HEK293T (cell line): ENCODE data around the gene CACNA1G.

ENCODE experiments used
- BHLHE40 ChIP-seq: fragments of 450-650 bp; IDR thresholded peaks from 2 replicates; pipeline ENCODE4 v1.6.1; 2016; ENCODE audit warnings: mild to moderate bottlenecking, moderate library complexity, borderline replicate concordance
- FOXA1 ChIP-seq: fragments of 450-650 bp; IDR thresholded peaks from 2 replicates; pipeline ENCODE4 v1.6.1; 2016; ENCODE audit warnings: mild to moderate bottlenecking
- FOXK2 ChIP-seq: fragments of 450-650 bp; IDR thresholded peaks from 2 replicates; pipeline ENCODE4 v1.6.1; 2016; ENCODE audit warnings: mild to moderate bottlenecking
- FOXM1 ChIP-seq: fragments of 450-650 bp; IDR thresholded peaks from 2 replicates; pipeline ENCODE4 v1.6.1; 2017; ENCODE audit warnings: mild to moderate bottlenecking, borderline replicate concordance
- HDGF ChIP-seq: fragments of 450-650 bp; IDR thresholded peaks from 2 replicates; pipeline ENCODE4 v1.6.1; 2017; ENCODE audit warnings: antibody characterized with exemption, borderline replicate concordance
- LEF1 ChIP-seq: fragments of 450-650 bp; IDR thresholded peaks from 2 replicates; pipeline ENCODE4 v1.6.1; 2017; ENCODE audit warnings: mild to moderate bottlenecking, borderline replicate concordance
- PKNOX1 ChIP-seq: fragments of 450-650 bp; IDR thresholded peaks from 2 replicates; pipeline ENCODE4 v1.6.1; 2016
- SP1 ChIP-seq: fragments of 450-650 bp; IDR thresholded peaks from 2 replicates; pipeline ENCODE4 v1.6.1; 2017
- SUZ12 ChIP-seq: fragments of 450-650 bp; IDR thresholded peaks from 2 replicates; pipeline ENCODE4 v1.6.1; 2016; ENCODE audit warnings: mild to moderate bottlenecking
- ZNF384 ChIP-seq: fragments of 450-650 bp; IDR thresholded peaks from 2 replicates; pipeline ENCODE4 v1.6.1; 2016

GRCh38 chr17:50572541-50572940 lies 12.0 kb downstream of the CACNA1G start:
- no peak for TF ChIP-seq FOXK2
- no peak for TF ChIP-seq PKNOX1
- no peak for TF ChIP-seq BHLHE40
- TF ChIP-seq LEF1, result no peak
- no peak for TF ChIP-seq SUZ12
- no peak for TF ChIP-seq FOXA1
- no peak for TF ChIP-seq FOXM1
- TF ChIP-seq HDGF, result no peak
- no peak for TF ChIP-seq SP1
- no peak for TF ChIP-seq ZNF384
